GM19240 (cell line): Measurements from ENCODE around the gene PDXK.

Experiments
- DNase-seq: peaks from one replicate; pipeline ENCODE4 v3.0.0; 2011; ENCODE audit warnings: low spot score; ENCODE audit not compliant: insufficient read length

Gene PDXK

GRCh38 chr21:43779660-43780059 lies 60.7 kb downstream of the PDXK start:
- DNase-seq = no peak

GRCh38 chr21:43781846-43782245 lies 62.9 kb downstream of the PDXK start:
- no peak for DNase-seq

GRCh38 chr21:43782431-43783097 lies 63.6 kb downstream of the PDXK start:
- no peak for DNase-seq

- no peak for DNase-seq
Measured at GRCh38 chr21:43783098-43783700, 64.3 kb downstream of the PDXK start.

GRCh38 chr21:43785134-43785533 lies 66.2 kb downstream of the PDXK start:
- DNase-seq = no peak

- DNase-seq = no peak
Measured at GRCh38 chr21:43786300-43786806, 67.4 kb downstream of the PDXK start.

GRCh38 chr21:43786807-43787440 lies 68.0 kb downstream of the PDXK start:
- no peak for DNase-seq

- peak; percentile 95 for DNase-seq
Measured at GRCh38 chr21:43789276-43790009, 70.5 kb downstream of the PDXK start, which contains the start of gene RRP1. TSS of gene RRP1 (plus strand) at chr21:43789577. CDS start at chr21:43789630, 53 bp downstream.

GRCh38 chr21:43790010-43790524 lies 71.1 kb downstream of the PDXK start:
- no peak for DNase-seq

- no peak for DNase-seq
Measured at GRCh38 chr21:43792406-43792805, 73.5 kb downstream of the PDXK start.

- DNase-seq = no peak
Measured at GRCh38 chr21:43793243-43793642, 74.3 kb downstream of the PDXK start.

- no peak for DNase-seq
Measured at GRCh38 chr21:43794311-43794710, 75.4 kb downstream of the PDXK start.

- no peak for DNase-seq
Measured at GRCh38 chr21:43794857-43795256, 75.9 kb downstream of the PDXK start.

GRCh38 chr21:43797415-43797814 lies 78.5 kb downstream of the PDXK start:
- DNase-seq = no peak

- DNase-seq = no peak
Measured at GRCh38 chr21:43797925-43798715, 79.2 kb downstream of the PDXK start.

GRCh38 chr21:43799301-43799840 lies 80.4 kb downstream of the PDXK start:
- no peak for DNase-seq

GRCh38 chr21:43800124-43800523 lies 81.2 kb downstream of the PDXK start:
- DNase-seq = no peak

- DNase-seq = no peak
Measured at GRCh38 chr21:43800566-43800965, 81.6 kb downstream of the PDXK start.

GRCh38 chr21:43801006-43801783 lies 82.3 kb downstream of the PDXK start:
- DNase-seq = no peak
